GM19395 (cell line): ENCODE measurements around the gene HRG.
"Not testable (repeated sequence)": the region's sequence is repeated elsewhere in the genome, so short reads cannot be mapped to it uniquely, and the experiment has no call there.

Experiments used
- ATAC-seq: cut with Tn5 transposase; IDR thresholded peaks from one replicate; pipeline ENCODE4 v1.9.1; 2021; ENCODE audit warnings: mild to moderate bottlenecking, moderate library complexity; ENCODE audit not compliant: unreplicated experiment

Gene HRG

GRCh38 chr3:186665625-186666188, at the start of gene HRG:
TSS of gene HRG (plus strand) at chr3:186666014. CDS start at chr3:186666032, 18 bp downstream.
- no peak for ATAC-seq

GRCh38 chr3:186616299-186616617, 49.6 kb upstream of the HRG start:
- no peak for ATAC-seq

GRCh38 chr3:186617036-186617946, 48.5 kb upstream of the HRG start:
- ATAC-seq: peak; percentile 89

- ATAC-seq: no peak
These were observed 47.4 kb upstream of the HRG start for GRCh38 chr3:186618318-186618938.

GRCh38 chr3:186619787-186620212, 46.0 kb upstream of the HRG start:
- ATAC-seq: no peak

- no peak for ATAC-seq
These were observed 45.4 kb upstream of the HRG start for GRCh38 chr3:186620213-186621092.

GRCh38 chr3:186621894-186622650, 43.7 kb upstream of the HRG start:
- ATAC-seq: no peak

- ATAC-seq: no peak
These were observed 43.0 kb upstream of the HRG start for GRCh38 chr3:186622651-186623310.

- ATAC-seq: no peak
These were observed 41.2 kb upstream of the HRG start for GRCh38 chr3:186624598-186624997.

- no peak for ATAC-seq
These were observed 40.2 kb upstream of the HRG start for GRCh38 chr3:186625600-186626042.

- no peak for ATAC-seq
These were observed 39.5 kb upstream of the HRG start for GRCh38 chr3:186626254-186626847.

- ATAC-seq: no peak
These were observed 37.9 kb upstream of the HRG start for GRCh38 chr3:186627852-186628414.

GRCh38 chr3:186628756-186629155, 37.1 kb upstream of the HRG start:
- ATAC-seq: no peak

GRCh38 chr3:186630950-186631641, 34.7 kb upstream of the HRG start:
- no peak for ATAC-seq

- ATAC-seq: no peak
These were observed 32.3 kb upstream of the HRG start for GRCh38 chr3:186633481-186633880.

GRCh38 chr3:186634207-186634606, 31.6 kb upstream of the HRG start:
- not testable (repeated sequence) for ATAC-seq

- no peak for ATAC-seq
These were observed 30.3 kb upstream of the HRG start for GRCh38 chr3:186635532-186635931.

- ATAC-seq: no peak
These were observed 29.3 kb upstream of the HRG start for GRCh38 chr3:186636536-186636935.
